HG02852 (cell line): ENCODE data around the gene AHCYL1.
"Not testable (repeated sequence)": the region's sequence is repeated elsewhere in the genome, so short reads cannot be mapped to it uniquely, and the experiment has no call there.

Experiments
- ATAC-seq: cut with Tn5 transposase; IDR thresholded peaks from one replicate; pipeline ENCODE4 v1.9.1; 2021; ENCODE audit warnings: mild to moderate bottlenecking, moderate library complexity; ENCODE audit not compliant: unreplicated experiment

Gene AHCYL1

DNA sequence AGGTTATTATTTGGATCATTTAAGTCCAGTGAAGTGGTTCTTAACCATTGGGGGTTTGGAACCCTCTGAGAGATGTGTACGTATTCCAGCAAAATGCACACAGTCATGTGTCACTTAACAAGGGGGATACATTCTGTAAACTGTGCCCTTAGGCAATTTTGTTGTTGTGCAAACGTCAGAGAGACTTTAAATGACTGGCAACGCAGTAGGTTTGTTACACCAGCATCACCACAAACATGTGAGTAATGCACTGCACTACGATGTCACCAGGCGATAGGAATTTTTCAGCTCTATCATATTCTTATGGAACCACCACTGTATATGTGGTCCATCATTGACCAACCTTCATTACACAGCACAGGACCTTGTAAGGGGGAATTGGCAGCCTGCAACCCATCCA, 11.9 kb downstream of the AHCYL1 start:
- ATAC-seq = no peak

DNA sequence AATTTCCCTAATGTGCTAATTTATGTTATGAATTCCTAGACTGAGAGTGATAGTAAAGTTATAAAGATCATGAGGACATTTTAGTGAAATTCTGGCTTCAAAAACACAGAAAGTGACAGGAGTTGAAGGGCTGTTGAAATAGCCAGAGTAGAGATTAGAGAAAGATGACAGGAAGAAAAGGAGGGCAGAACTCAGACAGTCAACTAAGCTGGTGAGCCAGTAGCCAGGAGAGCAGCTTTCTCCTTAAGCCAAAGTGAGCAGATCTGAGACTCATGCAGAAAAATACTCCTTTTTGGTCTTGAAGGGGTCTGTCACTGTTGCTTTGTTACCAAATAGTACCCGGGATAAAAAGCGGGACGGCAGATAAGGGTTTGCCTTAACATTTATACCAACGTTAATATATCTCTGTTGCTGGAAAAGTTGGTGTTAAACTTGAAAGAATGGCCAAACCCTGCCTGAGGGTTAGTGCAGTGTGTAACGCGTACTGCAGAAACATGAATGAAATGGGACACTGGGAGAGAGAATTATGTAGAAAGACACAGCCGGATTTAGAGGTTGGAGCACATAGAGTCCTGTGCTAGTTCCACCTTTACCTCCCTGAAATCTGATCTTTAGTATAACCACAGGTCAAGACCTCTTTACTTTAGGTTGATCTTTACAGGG, 12.8 kb downstream of the AHCYL1 start:
- no peak for ATAC-seq

DNA sequence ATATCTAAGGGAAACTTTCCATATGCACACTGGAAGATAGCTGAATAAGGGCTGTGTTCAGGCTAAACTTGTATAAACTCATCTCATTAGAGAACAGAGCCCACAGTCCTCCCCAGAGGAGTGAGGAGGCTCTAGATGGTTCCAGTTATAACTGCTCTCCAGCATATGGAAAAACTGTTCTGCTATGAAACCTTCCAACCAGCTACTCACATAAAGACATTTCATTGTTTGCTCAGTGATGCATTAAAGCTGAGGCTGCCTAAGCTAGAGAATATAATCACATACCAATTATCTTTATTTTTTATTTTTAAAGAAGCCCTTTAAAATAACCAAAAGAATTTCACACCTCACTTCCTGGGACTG, 13.3 kb downstream of the AHCYL1 start:
- no peak for ATAC-seq

DNA sequence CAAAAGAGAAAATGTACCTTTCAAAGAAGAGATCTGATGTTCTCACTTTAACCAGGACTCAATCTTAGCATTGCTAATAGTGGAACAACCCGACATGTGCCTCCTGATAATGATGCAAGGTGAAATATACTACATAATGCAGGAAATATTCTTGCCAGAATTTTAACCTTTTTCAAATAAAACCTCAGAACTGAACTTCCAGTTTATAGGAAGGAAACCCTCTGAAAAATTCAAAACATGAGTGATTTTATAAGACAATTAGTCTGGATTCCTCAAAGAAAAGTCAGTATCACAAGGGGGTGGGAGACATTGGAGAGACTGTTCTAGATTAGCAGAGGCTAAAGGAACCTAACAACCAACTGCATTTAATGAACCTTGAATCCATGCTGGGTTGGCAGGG, 18.1 kb downstream of the AHCYL1 start:
- ATAC-seq = no peak

DNA sequence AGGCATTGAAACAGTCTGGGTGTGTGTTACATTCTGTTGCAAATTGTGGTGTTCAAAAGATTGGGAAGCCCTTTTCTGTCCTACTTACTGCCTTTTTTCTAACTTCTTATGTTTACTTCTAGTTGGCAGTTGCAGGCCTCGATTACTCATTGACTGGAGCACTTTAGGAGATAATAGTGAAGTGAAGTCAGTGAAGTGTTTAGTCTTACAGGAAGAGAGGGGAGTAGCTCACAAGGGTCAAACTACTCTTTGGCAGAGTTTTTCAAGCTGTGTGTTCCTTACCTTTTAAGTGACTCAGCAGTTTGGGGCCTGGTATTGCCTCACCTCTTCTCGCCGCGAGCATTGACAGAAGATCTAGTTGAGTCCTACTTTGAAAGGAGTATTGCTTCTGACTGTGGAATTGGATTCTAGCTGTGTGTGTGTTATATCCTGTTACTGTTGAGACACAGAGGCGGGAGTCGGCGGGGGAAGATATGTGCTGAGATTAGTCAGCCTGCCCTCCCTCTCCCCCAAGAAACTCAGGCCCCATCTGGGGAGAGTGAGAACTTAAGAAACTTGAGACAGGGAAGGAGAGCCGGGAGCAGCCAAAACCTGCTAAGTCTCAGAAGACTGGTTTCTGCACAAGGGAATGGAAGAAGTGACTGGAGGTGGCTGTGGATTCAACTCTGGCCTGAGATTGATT, 19.3 kb downstream of the AHCYL1 start:
- ATAC-seq = peak; percentile 82

DNA sequence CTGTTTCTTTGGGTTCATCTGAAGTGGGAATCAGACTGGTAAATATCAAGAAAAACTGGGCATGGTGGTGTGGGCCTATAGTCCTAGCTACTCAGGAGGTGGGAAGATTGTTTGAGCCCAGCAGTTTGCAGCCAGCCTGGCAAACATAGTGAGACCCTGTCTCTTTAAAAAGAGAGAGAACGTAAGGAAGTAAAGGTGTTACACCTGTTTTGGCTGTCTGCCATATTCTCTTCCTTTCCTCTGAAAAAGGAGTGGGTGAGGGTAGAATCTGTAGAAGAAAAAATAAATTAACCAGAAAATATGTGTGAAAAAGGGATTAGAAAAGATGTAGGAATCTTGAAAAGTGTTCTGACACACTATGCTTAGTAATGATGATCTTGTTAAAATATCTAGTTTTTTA, 20.0 kb downstream of the AHCYL1 start:
- no peak for ATAC-seq

DNA sequence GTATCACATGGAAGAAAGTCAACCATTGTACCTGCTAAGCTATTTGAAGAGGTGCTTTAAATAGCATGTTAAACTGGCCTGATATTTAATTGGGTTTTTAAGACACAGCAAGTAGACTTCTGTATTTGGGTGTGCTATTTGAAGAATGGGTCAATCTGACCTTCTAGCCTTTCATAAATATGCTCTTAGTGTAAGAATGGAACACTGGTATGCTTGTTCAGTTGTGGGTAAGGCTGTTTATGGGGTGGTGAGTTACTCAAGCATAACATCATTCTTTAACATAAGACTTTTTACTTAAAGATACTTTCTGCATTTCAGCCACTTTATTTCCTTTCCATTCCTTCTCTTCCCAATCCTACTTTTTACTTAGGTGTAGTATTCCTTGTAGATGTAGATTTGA, 21.4 kb downstream of the AHCYL1 start:
- no peak for ATAC-seq

DNA sequence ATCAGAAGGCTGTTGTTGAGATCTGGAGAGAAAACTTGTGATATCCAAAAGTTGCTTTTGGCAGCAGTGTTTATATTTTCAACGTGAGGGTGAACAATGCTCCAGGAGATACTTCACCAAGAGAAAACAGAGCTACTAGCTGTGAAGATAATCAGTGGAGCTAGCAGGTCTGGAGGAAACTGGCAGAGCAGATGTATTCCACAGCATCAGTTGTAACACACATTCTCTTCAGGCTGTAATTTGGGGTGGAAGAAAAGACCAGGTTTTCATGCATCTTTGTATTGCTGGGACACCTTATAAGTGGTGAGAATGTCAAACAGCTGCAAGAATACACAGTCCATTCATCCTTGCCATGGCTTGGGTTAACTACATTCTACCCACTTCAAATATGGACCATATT, 22.0 kb downstream of the AHCYL1 start:
- no peak for ATAC-seq

DNA sequence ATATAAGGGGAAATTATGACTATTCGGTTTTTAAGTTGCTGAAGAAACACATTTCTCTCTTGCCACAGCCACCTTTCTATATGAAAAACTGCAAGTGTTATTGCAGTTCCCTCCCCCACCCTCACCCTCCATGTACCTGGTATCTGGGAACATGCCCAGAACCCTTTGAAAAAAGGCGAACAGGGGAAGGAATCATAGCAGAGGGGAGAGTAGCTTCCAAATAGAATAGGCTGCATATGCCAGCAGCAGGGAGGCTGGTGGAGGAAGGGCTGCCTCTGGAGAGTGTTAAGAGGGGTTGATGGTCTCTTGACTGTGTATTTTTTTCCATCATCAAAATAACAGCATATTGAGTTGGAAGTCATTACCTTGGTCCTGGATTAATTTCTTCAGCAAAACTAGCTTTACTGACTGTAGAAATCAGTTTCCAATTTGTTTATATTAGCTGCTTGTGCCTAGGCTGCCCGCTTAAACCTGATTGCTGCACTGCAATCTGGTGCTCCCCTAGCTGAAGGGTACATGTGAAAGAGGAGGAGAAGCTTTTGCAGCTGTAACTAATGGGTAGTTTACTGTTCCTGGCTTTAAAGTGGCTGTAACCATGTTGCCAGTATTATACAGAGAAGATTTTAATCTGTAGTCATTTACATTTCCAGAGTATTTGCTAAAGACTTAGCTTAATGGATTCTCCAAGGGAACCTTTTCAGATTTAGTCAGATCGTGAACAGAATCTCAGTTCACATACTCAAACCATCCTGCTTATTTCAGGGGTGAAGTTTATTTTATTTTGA, 22.7 kb downstream of the AHCYL1 start:
- no peak for ATAC-seq

DNA sequence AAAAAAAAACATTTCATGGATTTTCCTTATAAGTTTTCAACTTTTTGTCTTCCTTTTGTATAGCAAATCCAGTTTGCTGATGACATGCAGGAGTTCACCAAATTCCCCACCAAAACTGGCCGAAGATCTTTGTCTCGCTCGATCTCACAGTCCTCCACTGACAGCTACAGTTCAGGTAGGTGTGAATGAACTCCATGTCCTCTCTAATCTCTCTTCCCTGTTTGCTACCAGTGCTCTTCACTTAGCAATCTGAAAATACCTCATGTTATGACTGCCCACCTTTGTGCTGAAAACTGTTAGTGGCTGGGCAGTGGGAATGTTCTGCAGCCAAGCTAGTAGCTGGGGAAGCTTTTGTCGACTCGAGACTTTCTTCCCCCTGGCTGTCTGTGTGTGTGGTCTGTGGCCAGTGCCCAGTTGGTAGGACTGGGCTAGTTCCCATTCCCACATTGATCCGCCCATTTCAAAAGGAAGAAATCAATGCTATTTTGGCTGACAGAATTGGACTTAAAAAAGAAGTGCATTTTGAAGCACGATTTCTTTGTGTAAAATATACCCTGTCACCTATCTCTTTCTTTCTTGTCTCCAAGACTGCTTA, 24.5 kb downstream of the AHCYL1 start:
- ATAC-seq = no peak

DNA sequence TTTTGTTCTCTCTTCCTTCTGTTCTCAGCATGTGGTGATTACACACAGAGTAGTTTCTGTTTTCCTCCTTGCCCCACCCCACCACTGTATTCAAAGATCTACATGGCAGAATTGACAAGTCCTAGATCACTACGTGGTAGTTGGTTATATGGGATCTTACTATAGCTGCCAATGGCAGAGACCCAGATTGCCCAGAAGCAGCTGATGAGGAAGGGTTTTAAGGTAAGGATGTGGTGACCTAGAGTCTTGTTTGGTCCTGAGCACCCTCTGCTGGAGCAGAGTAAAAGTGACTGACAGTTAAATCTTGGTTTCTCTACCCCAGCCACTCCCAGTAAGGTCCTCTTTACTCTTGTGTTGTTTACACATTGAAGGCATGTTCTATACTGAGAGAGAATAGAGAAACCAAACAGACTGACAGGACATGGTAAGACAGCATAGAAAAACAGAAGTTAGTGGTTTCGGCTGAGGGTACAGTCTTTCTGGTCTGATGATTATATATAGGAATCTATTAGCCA, 27.0 kb downstream of the AHCYL1 start:
- ATAC-seq = peak; percentile 98

DNA sequence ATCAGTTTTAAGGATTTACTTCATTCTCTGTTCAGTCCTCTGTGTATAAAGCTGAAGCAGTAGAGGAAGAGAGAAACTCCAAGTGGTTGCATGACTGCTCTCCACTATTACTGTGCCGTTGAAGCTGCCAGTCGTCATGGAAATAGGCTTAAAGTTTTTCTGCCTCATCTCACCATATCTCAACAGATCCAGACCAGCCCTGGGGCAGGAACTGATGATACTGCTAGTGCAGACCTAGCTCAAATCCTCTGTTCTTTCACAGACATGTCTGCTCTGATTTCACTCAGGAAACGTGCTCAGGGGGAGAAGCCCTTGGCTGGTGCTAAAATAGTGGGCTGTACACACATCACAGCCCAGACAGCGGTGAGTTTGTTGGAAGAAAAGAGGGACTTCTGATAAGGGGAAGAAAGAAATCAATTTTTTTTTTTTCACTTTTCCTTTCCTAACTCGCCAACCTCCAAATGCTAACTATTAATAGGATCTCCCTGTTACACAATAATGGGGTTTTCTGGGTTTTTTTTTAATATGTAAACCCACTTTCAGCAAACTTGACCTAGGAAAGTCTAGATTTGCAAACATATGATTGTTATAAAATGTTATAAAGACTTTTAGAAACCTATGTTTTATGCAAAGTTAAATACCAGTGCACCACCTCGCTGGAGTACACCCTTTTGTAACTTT, 27.7 kb downstream of the AHCYL1 start:
- ATAC-seq = peak; percentile 60

DNA sequence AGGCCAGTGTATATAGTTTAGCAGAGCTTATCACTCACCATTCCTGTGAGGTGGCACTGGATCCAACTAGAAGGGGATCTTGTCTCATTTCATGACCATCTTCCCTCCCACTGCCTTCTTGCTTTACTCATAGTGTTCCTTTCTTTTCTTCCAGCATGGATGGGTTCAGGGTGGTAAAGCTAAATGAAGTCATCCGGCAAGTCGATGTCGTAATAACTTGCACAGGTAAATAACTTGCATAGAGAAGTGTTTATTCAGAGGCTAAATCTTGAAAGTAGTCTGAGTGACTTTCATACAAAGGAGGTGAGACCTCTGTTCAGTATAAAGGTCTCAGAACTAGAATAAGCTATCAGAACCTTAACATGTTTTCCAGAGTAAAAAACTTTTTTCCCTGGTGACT, 33.2 kb downstream of the AHCYL1 start:
- no peak for ATAC-seq

DNA sequence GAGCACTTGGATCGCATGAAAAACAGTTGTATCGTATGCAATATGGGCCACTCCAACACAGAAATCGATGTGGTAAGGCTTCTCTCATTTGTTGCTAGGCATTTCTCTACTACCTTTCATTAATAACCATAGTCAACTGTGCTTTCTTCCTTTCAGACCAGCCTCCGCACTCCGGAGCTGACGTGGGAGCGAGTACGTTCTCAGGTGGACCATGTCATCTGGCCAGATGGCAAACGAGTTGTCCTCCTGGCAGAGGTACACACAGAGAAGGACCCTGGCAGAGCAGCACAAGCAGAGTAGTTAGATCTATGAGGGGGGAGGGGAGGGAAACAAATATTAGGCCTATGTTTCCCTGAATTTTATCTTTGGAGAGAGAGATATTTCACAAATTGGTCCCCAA, 33.8 kb downstream of the AHCYL1 start:
- no peak for ATAC-seq

DNA sequence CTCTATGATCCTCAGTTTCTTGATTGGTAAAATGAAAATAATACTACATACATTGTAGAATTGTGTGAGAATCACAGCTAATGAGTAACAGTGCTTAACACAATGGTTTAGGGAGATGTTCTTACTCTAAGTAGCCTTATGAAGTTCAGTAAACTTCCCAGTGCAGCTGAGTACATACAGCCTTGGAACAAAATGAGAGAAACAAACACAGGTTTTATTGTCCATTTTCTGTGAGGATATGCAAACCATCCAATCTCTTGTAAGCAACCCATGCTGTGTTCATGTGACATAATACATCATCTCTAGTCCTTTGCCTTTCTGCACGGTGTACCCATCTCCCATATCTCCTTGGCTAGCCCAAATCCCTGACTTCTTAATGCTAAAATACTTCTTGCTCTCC, 35.2 kb downstream of the AHCYL1 start:
- no peak for ATAC-seq

DNA sequence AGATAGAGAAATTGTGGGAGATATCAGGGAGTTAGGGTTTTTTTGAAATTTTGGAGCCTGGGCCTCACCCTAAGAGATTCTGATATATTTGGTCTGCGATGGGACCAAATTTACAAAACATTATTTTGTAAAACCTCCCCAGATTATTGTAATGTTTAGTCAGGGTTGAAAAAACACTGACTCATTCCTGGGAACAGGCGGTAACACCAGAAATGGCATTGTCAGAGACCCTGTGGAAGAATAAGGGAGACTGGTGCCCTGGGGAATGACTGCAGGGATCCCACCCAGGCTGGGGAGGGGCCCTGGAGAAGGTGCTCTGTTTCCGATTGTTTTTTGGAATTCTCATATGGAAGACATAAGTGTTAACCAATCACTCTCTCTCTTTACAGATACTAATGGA, 36.7 kb downstream of the AHCYL1 start:
- no peak for ATAC-seq

DNA sequence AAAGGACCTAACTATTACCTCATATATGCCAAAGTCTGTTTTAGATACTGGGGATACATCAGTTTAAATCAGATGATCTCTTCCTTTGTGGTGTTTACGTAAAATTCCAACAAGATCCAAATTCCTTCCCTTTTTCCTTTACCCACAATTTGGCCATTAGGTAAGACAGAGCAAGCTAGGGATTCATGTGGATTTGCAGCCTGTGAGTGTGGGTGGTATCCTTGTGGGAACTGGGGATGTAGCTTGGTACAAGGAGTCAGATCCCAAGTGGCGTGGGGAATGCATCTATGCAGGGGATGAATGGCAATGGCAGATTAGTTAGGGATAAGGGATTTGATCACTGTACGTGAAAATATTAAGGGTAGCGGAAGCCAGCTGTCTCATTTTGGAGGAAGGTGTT, 40.0 kb downstream of the AHCYL1 start:
- no peak for ATAC-seq

DNA sequence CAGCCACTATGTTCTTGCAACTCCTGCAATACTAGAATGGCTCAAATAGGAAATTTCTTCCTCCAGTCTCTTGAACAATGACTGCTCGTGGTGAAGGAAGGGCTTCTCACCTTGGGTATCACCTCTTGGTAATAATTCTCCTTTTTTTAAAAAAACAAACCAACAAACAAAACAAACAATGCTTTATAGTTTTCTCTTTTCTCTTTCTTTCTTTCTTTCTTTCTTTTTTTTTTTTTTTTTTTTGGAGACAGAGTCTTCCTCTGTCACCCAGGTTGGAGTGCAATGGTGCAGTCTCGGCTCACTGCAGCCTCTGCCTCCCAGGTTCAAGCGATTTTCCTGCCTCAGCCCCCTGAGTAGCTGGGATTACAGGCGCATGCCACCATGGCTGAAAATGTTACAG, 46.1 kb downstream of the AHCYL1 start:
- ATAC-seq = not testable (repeated sequence)

DNA sequence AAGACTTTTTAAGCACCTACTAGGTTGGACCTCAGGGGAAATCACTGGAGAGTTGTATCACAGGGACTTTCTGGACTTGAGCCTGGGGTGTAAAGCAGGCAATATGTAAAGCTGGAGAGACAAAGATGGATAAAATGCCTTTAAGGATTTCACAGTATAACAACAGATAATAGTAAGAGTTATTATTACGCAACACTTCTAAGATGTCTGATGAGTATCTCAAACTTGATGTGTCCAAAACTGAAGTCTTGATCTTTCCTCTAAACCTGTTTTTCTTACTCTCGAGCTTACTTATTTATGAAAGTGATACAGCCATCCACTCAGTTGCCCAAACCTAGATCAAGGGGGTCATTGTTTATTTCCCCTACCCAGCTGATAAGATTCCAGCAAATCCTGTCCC, 47.8 kb downstream of the AHCYL1 start:
- no peak for ATAC-seq

DNA sequence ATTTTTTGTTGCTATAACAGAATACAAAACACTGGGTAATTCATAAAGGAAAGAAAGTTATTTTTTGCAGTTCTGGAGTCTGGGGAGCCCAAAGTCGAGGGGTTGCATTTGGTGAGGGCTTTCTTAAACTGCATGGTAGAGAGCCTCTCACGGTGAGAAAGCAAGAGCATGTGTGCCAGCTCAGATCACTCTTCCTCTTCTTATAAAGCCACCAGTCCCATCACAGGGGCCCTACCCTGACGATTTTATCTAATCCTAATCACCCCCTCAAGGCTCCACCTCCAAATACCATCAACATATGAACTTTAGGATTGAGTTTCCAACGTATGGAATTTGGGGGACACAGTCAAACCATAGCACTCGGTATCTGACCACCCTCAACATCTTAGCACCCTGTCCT, 48.9 kb downstream of the AHCYL1 start:
- no peak for ATAC-seq

DNA sequence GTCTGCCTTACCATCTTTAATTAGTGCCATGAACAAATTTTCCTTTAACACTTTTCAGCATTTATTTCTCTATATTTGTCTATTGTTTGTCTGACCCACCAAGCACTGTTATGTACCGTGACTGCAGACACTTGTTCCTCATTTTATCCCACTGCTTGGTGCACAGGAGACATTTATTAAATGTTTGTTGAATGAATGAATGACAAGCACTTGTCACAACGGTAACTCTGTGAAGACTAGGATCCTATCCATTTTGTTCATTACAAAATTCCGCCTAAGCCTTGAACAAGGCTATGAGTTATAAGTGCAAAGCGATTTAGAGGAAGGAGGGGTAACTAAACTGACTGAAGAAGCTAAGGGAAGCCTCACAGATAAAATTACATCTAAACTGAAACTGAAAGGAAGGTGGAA, 49.5 kb downstream of the AHCYL1 start:
- no peak for ATAC-seq
